HG03432 (cell line): Measurements from ENCODE around the gene CLDN5.

Source experiments
- ATAC-seq: cut with Tn5 transposase; IDR thresholded peaks from one replicate; pipeline ENCODE4 v1.9.1; 2021; ENCODE audit warnings: mild to moderate bottlenecking, moderate library complexity; ENCODE audit not compliant: unreplicated experiment

CLDN5 gene

DNA sequence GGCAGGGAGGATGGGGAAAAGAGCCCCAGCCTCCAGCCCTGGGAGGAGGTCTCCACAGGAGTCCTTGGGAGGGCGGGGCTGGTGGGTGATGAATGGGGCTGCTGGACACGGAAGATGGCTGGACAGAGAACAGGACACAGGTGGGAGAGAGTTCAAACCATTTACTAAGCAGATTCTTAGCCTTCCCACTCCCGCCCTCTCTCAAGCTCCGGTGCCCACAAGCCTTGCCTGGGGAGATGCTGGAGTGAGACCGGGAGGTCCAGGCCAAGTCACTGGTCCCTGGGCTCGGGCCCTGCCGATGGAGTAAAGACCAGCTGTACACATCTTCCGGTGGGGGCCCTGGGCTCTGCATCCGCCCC lies 1.4 kb downstream of the CLDN5 start:
- ATAC-seq: no peak

DNA sequence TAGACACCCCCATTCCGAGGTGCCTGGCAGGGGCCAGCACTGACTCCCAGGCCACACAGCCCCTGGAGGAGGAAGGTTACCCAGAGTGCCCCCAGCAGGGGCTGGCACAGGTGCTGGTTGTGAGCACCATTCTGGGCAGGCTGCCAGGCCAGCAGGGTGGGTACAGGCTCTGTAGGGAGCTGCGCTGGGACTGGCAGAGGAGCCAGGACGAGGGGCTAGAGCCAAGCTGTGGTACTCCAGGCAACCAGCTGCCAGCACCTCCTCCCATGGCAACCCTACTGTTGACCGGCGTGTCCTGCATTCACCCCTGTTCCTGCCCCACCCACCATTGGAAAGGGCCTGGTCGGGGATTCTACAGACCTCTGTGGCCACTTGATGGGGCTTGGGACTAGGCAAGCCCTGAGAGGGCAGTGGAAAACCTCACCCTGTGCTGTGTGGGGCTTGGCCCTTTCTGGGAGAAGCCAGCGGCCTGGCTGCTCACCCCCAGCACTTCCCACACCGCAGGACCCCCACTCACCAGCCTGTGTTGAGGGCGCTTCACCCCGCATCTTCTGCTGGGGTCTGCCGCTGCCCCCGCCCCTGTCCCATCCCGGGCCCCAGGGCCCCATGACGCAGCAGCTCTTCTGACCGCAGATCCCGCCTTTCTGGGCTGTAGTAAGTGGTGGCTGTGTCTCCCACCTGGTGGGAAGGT lies 1.9 kb downstream of the CLDN5 start:
- no peak for ATAC-seq

DNA sequence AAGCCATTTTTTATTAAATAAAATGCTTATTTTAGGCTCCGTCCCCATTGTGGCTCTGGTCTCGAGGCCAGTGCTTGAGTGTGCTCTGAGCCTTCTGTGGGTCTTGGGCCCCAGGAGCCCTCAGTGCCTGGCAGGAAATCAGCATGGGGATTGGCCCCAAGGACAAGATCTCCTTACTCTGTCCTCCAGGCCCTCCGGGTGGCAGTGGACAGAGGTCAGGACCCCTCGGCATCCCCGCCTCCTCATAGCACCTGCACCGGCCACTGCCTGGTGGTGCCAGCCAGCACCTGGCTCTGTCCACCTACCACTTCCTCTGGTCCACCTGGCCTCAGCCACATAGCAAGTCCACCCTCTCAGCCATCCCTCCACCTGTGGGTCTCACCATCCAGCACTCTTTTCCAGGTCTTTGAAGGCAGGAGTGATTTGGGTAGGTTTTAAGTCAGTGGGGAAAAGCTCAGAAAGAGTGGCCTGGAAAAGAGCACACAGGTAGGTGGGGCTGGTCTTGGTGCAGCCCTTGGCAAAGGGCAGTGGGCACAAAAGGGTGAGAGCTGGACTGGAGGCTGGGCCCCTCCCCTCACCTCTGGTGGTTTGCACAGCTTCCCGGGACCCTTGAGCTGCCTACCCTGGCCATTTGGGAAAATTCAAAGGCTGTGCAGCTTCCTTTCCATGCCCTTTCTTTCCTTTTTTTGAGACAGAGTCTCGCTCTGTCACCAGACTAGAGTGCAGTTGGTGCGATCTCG lies 3.5 kb downstream of the CLDN5 start:
- no peak for ATAC-seq

DNA sequence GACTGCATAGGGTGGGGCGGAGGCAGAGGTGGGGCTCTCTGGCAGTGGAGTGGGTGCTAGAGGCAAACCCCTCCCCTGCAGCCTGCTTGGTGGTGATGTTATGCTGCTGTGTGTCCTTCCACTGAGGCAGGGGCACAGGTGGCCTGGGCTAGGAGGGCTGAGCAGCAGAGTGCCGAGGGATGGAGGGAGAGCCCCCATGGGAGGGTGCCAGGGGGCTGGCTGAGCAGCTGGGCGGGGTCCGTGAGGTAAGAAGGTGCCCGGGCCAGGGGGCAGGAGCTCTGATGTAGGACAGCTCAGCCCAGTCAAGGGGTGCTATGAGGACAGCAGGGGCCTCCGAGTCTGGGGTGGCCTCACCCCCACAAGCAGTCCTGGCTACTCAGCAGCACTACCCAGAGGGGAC lies 4.2 kb downstream of the CLDN5 start:
- ATAC-seq: no peak

DNA sequence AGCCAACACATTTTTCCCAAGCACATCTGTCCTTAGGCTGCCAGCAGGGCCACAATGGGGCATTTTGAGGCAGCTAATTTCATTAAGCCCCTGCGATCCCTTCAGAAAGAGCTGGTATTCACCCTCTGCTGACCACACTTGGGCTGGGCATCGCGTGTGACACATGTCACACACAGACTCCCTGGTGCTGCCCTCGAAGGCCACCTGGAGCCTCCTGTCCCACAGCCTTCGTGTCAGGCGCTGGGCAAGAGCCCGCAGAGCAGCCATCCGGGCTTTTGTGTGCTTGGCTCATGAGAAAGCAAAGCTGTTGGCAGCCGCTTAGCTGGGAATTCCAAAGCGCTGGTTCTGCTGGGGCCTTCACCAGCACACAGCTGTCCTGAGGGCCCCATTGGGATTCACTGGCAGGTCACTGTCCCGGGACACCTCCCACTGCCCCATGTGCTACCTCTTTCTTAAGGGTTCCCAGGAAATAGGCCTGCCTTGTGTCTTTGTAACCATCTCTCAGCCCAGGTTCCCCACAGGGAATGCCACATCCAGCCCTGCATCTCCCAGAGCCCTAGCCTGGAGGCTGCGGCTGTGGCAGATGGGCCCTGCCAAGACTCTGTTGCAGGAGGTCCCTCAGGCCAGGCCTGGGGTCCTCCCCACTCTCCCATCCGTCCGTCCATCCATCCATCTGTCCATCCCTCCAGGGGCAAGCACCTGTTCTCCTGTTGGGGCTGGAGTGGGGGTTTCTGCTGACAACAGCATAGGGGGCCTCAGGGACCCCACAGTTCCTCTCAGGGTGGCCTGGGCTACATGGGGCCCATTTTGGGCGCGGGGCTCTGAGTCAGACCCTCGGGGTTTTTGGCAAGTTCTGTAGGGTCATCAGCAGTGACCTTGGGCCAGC lies 4.9 kb downstream of the CLDN5 start:
- no peak for ATAC-seq

DNA sequence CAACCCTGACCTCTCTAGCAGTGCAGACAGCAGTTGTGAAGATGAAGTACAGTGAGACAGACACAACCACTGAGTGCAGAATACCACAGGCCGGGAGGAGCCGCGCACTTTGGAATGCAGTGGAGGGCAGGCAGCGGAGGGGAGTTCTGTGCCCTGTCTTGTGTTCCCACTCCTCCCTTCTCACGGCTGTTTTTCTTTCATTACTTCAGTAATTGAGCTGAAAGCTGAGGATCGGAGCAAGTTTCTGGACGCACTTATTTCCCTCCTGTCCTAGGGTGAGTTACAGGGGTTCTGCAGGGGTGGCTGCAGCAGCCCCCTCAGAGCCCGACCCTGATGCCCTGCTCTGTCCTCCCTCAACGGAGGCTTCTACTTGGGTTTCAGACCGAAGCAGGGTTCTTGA lies 5.6 kb downstream of the CLDN5 start:
- no peak for ATAC-seq

DNA sequence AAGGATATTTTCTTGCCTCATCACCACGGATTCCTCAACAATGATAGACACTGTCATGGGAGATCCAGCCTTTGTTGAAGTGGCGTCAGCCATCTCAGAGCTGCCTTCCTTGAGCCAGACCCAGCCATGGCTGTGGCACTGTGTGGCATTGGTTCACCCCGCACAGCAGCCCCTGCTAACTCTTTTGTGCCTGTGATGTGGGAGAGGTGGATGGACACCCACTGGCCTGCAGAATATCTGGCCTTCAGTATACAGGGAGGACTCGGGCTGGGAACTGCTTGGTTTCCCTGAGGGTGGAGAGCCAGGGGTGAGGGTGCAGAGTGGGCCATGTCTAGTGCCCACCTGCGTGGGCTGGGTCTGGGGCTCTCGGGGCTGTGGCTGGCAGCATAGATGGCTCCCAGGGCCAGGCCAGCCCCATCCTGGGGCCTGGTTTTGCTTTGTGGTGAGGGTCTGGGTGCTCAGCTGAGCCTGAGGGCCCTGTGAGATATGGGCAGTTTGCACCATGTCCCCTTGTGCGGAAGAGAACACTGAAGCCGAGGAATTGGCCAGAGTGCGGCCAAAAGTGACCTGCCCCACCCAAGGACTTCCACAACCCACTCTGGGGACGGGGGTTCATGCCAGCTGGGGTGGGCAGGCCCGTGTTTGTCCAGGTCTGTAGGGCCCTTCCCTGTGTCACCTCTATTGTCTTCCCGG lies 6.1 kb downstream of the CLDN5 start:
- no peak for ATAC-seq

DNA sequence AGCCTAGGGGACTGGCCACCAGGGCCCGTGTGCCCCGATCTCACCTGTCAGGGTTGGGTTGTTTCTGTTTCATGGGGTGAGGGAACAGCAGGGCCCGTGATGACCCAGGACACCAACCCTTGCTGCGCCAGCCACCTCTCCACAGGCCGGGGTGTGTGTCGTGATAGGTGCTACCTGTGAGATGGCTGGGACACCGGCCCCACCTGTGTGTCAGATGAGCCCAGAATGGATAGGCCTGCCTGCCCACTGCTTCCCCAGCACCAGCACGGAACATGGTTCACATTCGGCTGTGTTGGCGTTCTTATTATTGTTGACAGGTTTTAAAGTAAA lies 7.1 kb downstream of the CLDN5 start:
- no peak for ATAC-seq

DNA sequence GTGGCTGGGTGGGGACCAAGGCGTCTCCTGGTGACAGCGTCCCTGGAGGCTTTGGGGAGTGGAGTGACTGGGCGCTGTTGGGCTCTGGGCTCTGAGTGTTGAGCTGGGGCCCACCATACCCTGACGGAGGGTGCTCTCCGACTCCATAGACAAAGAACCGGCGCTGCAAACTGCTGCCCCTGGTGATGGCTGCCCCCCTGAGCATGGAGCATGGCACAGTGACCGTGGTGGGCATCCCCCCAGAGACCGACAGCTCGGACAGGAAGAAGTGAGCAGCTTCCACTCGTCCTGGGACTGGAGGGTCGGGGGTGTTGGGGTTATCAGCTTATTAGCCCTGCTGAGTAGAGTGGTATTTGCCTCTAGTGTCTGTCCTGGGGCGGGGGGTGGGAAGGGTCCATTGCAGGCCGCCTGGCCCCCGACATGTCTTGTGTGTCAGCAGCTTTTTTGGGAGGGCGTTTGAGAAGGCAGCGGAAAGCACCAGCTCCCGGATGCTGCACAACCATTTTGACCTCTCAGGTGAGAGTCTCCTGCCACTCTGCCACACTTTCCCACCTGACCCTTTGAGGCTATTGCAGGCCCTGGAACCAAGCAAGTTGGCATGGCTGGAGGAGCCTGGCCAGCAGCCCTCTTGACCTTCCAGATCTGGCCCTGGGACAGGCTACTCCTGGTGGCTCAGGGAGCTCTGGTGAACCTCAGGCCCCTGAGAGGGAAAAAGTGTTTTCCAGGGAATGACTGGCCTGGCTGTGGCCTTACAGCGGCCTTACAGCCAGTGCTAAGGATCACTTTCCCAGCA lies 7.6 kb downstream of the CLDN5 start:
- ATAC-seq: no peak

DNA sequence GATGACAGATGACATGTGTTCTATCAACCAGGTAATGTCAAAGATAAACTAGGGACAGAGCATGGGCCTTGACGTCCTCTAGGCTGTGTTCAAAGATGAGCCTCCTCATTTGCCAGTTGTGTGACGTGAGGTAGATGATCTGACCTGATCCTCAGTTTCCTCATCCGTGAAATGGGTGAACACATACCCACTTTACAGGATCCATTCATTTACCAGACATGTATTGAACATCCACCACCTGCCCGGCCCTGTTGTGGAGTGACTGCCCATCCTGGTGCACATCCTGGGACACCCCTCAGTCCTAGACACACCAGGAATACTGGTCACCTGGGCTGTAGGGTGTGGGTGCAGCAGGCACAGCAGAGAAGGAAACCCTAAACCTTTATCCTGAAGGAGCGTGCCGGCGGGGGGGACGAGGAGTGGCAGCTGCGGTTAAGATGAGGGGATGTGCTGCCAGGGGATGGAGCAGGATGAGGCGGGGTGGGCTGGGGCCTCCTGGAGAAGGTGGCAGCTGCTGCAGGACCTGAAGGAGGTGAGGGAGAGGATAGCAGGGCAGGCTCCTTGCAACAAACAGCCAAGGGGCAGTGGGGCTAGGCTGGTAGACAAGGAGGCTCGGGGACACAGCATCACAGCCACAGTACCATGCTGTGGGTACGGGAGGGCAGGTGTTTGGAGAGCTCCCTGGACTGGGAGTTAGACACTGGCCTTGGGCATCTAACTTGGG lies 8.4 kb downstream of the CLDN5 start:
- no peak for ATAC-seq

DNA sequence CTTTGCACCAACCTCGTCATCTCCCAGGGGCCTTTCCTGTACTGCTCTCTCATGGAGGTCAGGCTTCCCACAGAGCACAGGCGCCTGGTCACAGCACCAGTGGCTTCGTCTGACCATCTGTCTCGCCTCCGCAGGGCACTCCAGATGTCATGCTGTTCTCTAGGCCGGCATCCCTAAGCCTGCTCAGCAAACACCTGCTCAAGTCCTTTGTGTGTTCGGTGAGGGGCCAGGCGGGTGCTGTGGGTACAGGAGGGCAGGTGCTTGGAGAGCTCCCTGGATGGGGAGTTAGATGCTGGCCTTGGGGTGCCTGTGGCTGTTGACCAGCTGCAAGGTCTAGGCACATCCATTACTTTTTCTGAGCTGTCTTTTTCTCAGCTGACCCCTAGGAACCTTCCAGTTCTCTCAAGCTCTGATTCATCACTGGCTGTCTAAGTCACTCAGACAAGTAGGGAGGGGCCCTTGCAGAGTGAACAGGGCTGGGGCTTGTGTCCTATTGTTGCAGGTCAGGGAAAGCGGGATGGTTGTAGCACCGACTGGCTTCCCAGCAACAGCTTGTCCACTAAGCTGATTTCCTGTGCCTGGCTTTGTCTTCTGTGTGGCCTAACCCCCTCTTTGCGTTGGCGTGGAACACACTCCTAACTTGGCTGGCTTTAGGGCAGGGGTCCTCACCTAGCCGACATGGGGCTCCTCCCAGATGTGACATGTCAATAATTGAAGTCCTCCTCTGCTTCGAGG lies 9.2 kb downstream of the CLDN5 start:
- no peak for ATAC-seq

DNA sequence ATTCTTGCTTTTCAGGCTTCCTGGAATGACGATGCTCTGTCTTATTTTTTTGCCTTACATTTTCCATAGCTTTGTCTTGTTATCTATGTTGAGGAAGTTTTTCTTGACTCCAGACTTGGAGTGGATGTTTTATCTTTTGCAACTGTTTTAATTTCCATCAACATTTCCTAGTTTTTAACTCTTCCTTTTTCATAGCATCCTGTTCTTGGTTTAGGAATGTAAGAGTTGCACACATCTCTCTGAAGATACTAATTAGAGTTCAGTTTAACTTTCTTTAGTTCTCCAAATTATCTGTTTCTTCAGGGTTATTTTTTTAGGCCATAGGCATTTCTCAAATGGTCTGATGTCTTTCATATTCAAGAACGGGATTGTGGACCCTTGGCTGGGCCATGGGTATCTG lies 10.4 kb downstream of the CLDN5 start:
- no peak for ATAC-seq

DNA sequence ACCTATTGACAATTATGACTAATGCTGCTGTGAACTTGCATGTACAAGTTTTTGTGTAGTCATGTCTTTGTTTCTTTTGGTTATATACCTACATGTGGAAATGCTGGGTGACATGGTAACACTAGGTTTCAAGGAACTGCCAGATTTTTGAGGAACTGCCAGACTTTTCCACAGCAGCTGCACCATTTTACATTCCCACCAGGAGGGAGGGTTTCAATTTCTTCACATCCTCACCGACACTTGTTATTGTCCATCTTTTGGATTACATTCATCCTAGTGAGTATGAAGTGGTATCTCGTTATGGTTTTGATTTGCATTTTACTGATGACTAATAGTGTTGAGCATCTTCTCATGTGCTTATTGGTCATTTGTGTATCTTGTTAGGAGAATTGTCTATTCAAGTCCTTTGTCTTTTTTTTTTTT lies 13.3 kb downstream of the CLDN5 start:
- ATAC-seq: no peak

DNA sequence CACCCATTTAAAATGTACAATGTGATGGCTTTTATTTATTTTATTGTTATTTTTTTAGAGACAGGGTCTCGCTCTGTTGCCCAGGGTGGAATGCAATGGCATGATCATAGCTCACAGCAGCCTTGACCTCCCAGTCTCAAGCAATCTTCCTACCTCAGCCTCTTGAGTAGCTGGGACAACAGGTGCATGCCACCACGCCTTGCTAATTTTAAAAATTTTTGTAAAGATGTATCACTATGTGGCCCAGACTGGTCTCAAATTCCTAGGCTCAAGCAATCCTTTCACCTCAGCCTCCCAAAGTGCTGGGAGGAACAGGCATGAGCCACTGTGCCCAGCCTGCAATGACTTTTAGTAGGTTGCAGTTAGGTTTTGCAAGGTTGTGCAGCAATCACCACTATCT lies 14.3 kb downstream of the CLDN5 start:
- no peak for ATAC-seq

DNA sequence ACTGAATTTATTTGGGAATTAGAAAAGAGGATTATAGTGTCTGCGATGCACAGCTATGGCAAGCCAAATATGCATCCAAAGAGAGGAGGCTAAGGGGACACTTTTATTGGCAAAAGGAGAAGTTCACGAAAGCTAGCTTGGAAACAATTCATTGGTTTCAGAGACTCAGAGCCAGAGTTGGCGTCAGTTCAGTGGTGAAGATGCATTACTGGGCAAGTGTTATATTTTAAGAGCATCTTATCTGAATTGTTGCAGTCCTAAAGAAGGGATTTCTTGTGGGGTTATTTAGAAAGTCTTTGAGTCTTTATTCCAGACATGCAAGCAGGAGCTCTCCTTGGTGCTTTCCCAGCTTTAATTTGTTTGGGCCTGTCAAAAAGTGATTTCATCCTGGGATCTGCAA lies 15.0 kb downstream of the CLDN5 start:
- ATAC-seq: no peak

DNA sequence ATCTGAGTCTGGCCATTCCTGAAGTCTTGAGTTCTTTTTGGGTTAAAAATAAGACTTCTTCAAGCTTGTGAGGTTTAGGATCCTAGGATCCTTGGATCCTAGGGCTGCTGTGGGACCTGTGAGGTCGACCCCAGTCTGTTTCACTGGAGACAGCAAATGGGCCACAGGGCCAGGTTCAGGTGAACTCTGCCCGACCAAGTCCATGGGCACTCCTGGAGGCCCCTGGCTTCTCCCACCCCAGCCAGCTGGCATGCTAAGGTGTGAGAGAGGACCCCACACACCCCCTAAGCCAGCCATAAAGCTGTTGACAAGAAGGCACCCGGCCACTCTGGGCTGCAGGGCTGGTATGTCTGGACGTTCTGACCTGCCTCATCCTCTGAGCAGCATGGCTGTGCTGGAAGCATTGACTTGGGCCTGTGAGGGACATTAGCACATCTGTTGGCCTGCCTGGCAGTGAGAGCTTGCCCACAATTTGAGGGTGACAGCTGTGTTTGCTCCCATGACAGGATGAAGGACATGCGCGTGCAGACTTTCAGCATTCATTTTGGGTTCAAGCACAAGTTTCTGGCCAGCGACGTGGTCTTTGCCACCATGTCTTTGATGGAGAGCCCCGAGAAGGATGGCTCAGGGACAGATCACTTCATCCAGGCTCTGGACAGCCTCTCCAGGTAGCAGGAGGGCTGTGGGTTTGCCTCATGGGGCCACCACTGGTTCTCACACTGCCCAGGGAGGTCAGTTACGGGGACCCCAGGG lies 16.0 kb downstream of the CLDN5 start:
- no peak for ATAC-seq

DNA sequence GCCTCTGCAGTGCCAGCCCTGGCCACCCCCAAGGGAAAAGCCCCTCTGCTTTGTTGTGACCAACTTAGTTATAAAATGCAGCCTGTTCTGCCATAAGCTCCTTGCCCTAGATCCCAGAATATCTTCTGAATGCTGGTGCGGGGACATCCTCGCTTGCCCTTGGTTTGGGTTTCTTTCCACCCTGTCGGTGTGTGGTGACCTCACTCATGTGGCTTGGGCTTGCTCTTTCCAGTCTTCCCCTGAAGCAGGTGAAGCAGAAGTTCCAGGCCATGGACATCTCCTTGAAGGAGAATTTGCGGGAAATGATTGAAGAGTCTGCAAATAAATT lies 16.7 kb downstream of the CLDN5 start:
- ATAC-seq: no peak

DNA sequence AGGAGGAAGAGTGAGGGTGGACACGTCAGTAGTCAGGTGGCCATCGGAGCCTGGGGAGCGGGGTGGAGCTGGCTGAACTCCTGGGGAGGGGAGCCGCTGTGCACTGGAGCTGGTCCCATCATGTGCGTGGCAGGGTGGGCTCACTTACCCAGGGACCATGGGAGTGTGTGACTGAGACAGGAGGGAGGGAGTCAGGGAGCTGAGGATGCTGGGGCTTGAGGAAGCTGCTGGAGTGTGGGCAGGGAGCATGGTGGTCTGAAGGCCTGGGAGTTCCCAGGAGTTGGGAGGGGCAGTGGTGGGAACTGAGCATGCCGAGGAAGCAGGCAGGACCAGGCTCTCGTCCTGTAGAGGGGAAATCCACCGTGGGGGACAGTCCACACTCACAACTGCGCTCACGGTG lies 18.0 kb downstream of the CLDN5 start:
- no peak for ATAC-seq

DNA sequence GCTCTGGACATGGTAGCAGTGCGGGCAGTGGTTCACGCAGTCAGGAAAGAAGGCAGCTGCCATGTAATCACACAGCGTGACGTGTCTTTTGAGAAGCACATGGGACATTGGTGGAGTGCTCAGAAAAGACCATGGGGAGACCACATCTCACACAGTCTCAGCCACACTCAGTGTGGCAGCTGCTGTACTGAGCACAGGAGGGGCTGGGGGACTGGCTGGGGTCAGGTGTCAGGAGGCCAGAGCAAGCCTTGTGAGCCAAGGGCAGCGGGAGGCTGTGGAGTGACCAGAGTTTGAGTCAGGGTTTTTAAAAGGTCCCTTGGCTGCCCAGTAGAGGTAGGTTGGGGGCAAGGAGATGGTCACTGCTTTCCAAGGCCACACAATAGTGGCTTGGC lies 18.5 kb downstream of the CLDN5 start:
- no peak for ATAC-seq
